HG02852 (cell line): ENCODE data around the gene HOXC13.

Experiments
- ATAC-seq: cut with Tn5 transposase; IDR thresholded peaks from one replicate; pipeline ENCODE4 v1.9.1; 2021; ENCODE audit warnings: mild to moderate bottlenecking, moderate library complexity; ENCODE audit not compliant: unreplicated experiment

The HOXC13 gene

GRCh38 chr12:53937596-53938325 lies 870 bp upstream of the HOXC13 start:
- no peak for ATAC-seq

- ATAC-seq: no peak
These were observed 794 bp downstream of the HOXC13 start for GRCh38 chr12:53939141-53940108.

GRCh38 chr12:53940443-53941014 lies 1.9 kb downstream of the HOXC13 start:
- no peak for ATAC-seq

GRCh38 chr12:53941187-53941586 lies 2.6 kb downstream of the HOXC13 start:
- no peak for ATAC-seq

- no peak for ATAC-seq
These were observed 3.1 kb downstream of the HOXC13 start for GRCh38 chr12:53941750-53942149.

GRCh38 chr12:53942467-53942997 lies 3.9 kb downstream of the HOXC13 start:
- no peak for ATAC-seq

- ATAC-seq: no peak
These were observed 5.6 kb downstream of the HOXC13 start for GRCh38 chr12:53944209-53944608.

- no peak for ATAC-seq
These were observed 6.5 kb downstream of the HOXC13 start for GRCh38 chr12:53944907-53945847.

GRCh38 chr12:53947743-53948142 lies 9.1 kb downstream of the HOXC13 start:
- ATAC-seq: no peak

- ATAC-seq: no peak
These were observed 10.3 kb downstream of the HOXC13 start for GRCh38 chr12:53948650-53949593.

GRCh38 chr12:53949631-53950436 lies 11.2 kb downstream of the HOXC13 start:
- ATAC-seq: no peak

- no peak for ATAC-seq
These were observed 11.8 kb downstream of the HOXC13 start for GRCh38 chr12:53950437-53950773.

- no peak for ATAC-seq
These were observed 12.4 kb downstream of the HOXC13 start for GRCh38 chr12:53950789-53951576.

GRCh38 chr12:53951577-53952334 lies 13.1 kb downstream of the HOXC13 start:
- no peak for ATAC-seq

- ATAC-seq: no peak
These were observed 13.7 kb downstream of the HOXC13 start for GRCh38 chr12:53952335-53952694.

GRCh38 chr12:53952871-53953734 lies 14.5 kb downstream of the HOXC13 start:
- no peak for ATAC-seq
